ENCODE results near the gene IL17F.
A peak's percentile ranks its signal among the peaks of the same experiment; 100 is the strongest.

The IL17F gene

DNA sequence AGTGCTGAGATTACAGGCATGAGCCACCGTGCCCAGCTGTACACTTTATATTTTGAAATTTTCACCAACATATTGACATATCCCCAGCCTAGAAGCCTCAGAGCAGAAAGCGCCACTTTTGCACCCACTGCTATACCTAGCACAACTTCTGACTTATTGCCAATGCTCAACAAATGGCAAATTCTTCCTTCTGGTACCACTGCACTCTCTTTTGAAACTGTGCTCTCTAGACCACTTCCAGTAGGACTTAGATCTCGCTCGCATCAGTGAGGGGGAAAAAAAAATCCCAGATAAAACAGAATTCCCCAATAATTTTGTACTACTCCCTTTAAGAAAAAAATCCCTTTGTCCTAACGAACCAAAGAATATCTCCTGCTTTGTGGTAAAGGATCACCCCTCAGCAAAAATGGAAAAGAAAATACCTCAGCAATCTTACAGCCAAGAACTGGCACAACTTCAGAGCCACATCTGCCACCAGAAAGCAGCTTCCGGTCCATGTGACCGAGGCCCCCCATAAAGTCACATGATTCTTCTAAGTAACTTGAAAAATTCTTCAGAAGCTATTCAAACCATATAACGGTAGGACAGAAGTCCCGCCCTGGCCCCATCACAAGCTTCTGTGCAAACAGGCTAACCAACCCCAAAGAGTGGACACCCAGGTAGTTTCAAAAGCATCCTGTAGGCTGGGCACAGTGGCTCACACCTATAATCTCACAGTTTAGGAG, 18.5 kb upstream of the IL17F start:
- no peak for DNase-seq (ENCODE audit: low read depth)
- no peak overlapping the region for H3K4me3 ChIP-seq (ENCODE audit: control insufficient read depth, low read depth, low read length)
- TF ChIP-seq, protein P1, sequence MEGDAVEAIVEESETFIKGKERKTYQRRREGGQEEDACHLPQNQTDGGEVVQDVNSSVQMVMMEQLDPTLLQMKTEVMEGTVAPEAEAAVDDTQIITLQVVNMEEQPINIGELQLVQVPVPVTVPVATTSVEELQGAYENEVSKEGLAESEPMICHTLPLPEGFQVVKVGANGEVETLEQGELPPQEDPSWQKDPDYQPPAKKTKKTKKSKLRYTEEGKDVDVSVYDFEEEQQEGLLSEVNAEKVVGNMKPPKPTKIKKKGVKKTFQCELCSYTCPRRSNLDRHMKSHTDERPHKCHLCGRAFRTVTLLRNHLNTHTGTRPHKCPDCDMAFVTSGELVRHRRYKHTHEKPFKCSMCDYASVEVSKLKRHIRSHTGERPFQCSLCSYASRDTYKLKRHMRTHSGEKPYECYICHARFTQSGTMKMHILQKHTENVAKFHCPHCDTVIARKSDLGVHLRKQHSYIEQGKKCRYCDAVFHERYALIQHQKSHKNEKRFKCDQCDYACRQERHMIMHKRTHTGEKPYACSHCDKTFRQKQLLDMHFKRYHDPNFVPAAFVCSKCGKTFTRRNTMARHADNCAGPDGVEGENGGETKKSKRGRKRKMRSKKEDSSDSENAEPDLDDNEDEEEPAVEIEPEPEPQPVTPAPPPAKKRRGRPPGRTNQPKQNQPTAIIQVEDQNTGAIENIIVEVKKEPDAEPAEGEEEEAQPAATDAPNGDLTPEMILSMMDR (conservative IDR thresholded peaks at IDR 0.05; ENCODE audit: control insufficient read depth, insufficient read depth, low read depth, low read length), result no peak

DNA sequence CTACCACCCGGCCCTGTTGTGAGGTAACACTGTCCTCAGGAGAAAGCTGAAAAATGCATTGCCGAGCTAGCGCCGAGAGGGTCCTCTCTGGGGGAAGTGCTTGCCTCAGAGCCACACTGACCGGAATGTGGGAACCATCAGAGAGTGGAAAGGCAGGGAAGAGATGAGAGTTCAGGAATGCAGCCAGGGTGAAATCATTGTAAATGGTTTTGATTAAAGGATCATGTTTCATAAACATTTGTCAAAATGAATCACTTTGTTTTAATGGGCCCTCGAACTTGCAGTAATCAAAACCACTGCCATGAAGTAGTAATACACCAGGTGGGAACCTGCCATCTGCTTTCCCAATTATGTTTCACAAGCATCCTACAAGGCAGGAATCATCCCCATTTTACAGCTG, 16.9 kb upstream of the IL17F start:
- TF ChIP-seq, protein P1 (conservative IDR thresholded peaks at IDR 0.05; ENCODE audit: control insufficient read depth, insufficient read depth, low read depth, low read length), result no peak
- peak; percentile 88 for DNase-seq (ENCODE audit: low read depth)
- no peak overlapping the region for H3K4me3 ChIP-seq (ENCODE audit: control insufficient read depth, low read depth, low read length)

DNA sequence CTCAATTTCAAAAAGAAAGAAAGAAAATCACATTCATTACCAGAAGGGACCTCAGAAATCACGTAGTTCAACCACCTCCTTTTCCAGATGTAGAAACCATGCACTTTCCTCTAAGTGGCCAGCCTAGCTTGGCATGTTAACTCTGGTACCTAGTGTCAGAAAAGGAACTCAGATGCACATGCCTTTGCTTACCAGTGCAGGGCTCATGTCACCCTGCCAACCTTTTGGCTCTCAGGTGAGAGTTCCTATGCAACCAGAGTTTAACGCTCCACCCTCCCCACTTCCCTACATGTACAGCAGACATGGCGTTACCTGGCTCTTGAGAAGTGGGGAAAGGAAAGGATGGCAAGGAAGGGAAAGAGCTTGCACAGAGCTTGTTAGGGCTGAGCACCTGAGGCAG, 16.3 kb upstream of the IL17F start:
- TF ChIP-seq, protein P1 (conservative IDR thresholded peaks at IDR 0.05; ENCODE audit: control insufficient read depth, insufficient read depth, low read depth, low read length), result no peak
- H3K4me3 ChIP-seq (ENCODE audit: control insufficient read depth, low read depth, low read length), result no peak overlapping the region
- no peak for DNase-seq (ENCODE audit: low read depth)

DNA sequence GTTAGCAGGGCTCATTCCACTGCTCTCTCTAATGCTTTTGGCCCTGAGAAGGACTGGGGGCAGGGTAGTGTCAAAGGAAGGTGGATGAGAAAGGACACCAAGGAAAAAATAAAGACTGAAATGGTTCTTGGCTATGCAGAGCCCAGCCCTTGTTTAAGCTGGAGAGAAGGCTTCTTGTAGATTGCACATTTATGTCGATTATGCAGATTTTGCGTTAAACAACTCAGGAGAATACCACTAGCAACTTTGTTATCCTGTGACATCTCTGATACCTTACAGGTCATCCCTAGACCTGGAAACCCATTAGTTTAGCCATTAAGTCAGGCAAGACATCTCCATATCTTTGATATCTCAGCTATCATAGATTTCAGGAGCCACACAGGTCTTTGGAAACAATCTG, 11.1 kb upstream of the IL17F start:
- DNase-seq (ENCODE audit: low read depth), result no peak
- no peak overlapping the region for H3K4me3 ChIP-seq (ENCODE audit: control insufficient read depth, low read depth, low read length)
- TF ChIP-seq, protein P1 (conservative IDR thresholded peaks at IDR 0.05; ENCODE audit: control insufficient read depth, insufficient read depth, low read depth, low read length), result no peak

DNA sequence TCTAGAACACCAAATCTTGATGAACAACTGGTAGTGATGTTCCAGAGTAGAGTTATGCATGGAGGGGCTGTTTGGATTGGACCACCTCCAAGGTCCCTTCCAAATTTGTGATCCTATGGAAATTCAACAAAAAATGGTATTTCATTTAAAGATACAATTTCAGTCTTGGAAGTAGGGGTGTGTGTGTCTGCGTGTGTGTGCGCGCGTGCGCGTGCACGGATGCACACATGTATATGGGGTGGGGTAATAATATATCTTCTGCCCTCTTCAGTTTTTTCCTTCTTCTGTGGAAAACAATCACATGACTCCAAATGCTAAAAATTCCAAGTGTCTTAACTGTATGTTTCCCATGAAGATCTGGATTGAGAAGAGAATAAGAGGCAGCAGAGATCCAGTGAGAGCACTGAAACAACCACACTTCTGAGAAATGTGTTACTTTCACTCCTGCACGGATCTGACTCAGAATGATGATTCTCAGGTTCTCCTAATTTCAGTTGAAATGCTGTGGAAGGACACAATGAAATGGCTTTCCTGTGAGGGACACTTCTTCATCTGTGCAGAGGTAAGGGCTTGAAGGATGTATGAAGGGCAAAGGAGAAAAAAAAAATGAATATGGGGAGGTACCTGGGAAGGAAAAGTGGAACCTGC, 10.6 kb upstream of the IL17F start:
- no peak for DNase-seq (ENCODE audit: low read depth)
- no peak overlapping the region for H3K4me3 ChIP-seq (ENCODE audit: control insufficient read depth, low read depth, low read length)
- TF ChIP-seq, protein P1 (conservative IDR thresholded peaks at IDR 0.05; ENCODE audit: control insufficient read depth, insufficient read depth, low read depth, low read length), result no peak

DNA sequence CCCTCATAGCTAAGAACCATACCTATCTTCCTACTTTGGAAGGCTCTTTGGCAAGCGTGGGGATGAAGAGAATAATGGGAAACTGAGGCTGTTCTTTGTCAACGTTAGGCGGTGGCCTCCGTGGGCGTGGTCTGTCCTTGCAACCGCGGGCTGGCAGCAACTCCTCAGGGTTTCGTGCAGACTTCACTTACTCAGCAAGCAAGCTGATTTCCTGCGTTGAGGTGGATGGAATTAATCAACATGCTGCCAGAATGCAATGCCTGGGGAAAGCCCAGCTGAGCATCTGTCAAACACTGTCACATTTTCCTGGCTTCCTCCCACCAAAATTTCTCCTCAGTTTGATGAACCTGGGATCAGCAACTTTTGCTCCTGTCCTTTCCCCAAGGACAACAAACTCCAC, 9.2 kb upstream of the IL17F start:
- H3K4me3 ChIP-seq (ENCODE audit: control insufficient read depth, low read depth, low read length), result no peak overlapping the region
- DNase-seq (ENCODE audit: low read depth), result peak; percentile 30
- TF ChIP-seq, protein P1 (conservative IDR thresholded peaks at IDR 0.05; ENCODE audit: control insufficient read depth, insufficient read depth, low read depth, low read length), result no peak

Measured in fibroblast of mammary gland (primary cell).